ENCODE results near the gene MANEAL. TPM values are rescaled to one million over a fixed set of nuclear protein-coding genes. Genes with fewer than 3 reads are reported as not detected.

Gene MANEAL
- total and polyA plus RNA-seq, 2 of the 13 experiments (the other 11 are each of a cell fraction or from before 2014, with no cell fraction given): 20.8 to 26.4 TPM

DNA sequence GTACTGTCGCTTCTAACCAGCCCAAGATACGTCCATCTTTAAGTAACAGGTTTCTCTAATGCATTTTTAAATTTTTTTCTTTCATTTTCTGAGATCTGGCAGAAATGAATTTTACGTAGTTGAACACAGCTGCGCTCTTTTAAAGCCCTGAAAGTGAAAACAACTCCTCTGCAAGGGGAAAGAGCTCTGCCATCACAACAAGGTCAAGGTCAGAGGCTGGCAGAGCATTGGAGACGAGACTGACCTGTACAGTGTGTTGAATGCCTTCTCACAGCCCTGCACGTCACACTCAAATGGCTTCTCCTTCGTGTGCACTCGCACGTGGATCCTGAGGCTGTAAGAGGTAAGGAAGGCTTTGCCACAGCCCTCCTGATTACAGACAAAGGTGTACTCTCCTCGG lies 46.0 kb downstream of the MANEAL start:
- no peak overlapping the region for H3K27ac ChIP-seq (ENCODE audit: extremely low read length, insufficient read depth, low read length)
- DNase-seq (ENCODE audit: low spot score) (no peak), ATAC-seq (no peak), FAIRE-seq (no peak)
- no peak overlapping the region for H3K4me3 ChIP-seq (replicated peaks in 1 of 3; ENCODE audit: insufficient read depth in 1 of 3, low read depth in 2 of 3, low read length in 3 of 3)
- no peaks in the 10 kb centered on the region for H3K79me2 ChIP-seq (ENCODE audit: insufficient read depth, low read length)
- no peaks in the 10 kb centered on the region for H4K20me1 ChIP-seq (ENCODE audit: insufficient read depth, low read length)
- CTCF ChIA-PET (ENCODE audit: low intra/inter-chr PET ratio, low total read pairs): no interaction called here
- no peaks in the 10 kb centered on the region for H3K4me1 ChIP-seq (ENCODE audit: insufficient read depth, low read length)
- 90% methylated on average over 10 of the region's 10 CpGs for WGBS (ENCODE audit: low lambda C conversion rate)
- in situ Hi-C loops (cut with HindIII; ENCODE audit: extremely low pct_ligation_motif_present, low pct_unique_long_range_greater_than_20kb): no loop called here
- no peaks in the 10 kb centered on the region for H3K27me3 ChIP-seq (ENCODE audit: control insufficient read depth in 1 of 2, insufficient read depth in 2 of 2, low read length in 2 of 2)
- H3K36me3 ChIP-seq (replicated peaks in 1 of 2; ENCODE audit: control insufficient read depth in 1 of 2, insufficient read depth in 2 of 2, low read length in 2 of 2): peaks cover 14 to 51% of the 10 kb centered on the region in 2 experiments
- no peaks in the 10 kb centered on the region for H3K9me3 ChIP-seq (ENCODE audit: low read length)
- POLR2A ChIA-PET: no interaction called here
- TF ChIP-seq ZNF337 (CRISPR knock-in tag; IDR thresholded peaks at IDR 0.05; ENCODE audit: borderline replicate concordance, low read depth): no peak
- TF ChIP-seq FOXA1 (IDR thresholded peaks at IDR 0.05): no peak
- TF ChIP-seq FOXA1 (CRISPR knock-in tag; IDR thresholded peaks at IDR 0.05): no peak
- no peak for TF ChIP-seq MED13 (CRISPR knock-in tag; IDR thresholded peaks at IDR 0.05)
- TF ChIP-seq REXO4 (CRISPR knock-in tag; IDR thresholded peaks at IDR 0.05; ENCODE audit: borderline replicate concordance): no peak
- TF ChIP-seq, protein P1, sequence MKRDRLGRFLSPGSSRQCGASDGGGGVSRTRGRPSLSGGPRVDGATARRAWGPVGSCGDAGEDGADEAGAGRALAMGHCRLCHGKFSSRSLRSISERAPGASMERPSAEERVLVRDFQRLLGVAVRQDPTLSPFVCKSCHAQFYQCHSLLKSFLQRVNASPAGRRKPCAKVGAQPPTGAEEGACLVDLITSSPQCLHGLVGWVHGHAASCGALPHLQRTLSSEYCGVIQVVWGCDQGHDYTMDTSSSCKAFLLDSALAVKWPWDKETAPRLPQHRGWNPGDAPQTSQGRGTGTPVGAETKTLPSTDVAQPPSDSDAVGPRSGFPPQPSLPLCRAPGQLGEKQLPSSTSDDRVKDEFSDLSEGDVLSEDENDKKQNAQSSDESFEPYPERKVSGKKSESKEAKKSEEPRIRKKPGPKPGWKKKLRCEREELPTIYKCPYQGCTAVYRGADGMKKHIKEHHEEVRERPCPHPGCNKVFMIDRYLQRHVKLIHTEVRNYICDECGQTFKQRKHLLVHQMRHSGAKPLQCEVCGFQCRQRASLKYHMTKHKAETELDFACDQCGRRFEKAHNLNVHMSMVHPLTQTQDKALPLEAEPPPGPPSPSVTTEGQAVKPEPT (CRISPR knock-in tag; IDR thresholded peaks at IDR 0.05; ENCODE audit: low read depth): no peak
- TF ChIP-seq TBP (CRISPR knock-in tag; IDR thresholded peaks at IDR 0.05): no peak
- no peak for TF ChIP-seq XBP1 (CRISPR knock-in tag; IDR thresholded peaks at IDR 0.05)
- no peak for TF ChIP-seq ZSCAN5A (CRISPR knock-in tag; IDR thresholded peaks at IDR 0.05; ENCODE audit: borderline replicate concordance)
- no peak for TF ChIP-seq ZNF781 (CRISPR knock-in tag; IDR thresholded peaks at IDR 0.05; ENCODE audit: borderline replicate concordance, not compliant biosample characterization)
- TF ChIP-seq, protein P2, sequence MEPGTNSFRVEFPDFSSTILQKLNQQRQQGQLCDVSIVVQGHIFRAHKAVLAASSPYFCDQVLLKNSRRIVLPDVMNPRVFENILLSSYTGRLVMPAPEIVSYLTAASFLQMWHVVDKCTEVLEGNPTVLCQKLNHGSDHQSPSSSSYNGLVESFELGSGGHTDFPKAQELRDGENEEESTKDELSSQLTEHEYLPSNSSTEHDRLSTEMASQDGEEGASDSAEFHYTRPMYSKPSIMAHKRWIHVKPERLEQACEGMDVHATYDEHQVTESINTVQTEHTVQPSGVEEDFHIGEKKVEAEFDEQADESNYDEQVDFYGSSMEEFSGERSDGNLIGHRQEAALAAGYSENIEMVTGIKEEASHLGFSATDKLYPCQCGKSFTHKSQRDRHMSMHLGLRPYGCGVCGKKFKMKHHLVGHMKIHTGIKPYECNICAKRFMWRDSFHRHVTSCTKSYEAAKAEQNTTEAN (CRISPR knock-in tag; conservative IDR thresholded peaks at IDR 0.05): no peak
- no peak for TF ChIP-seq PHF8 (CRISPR knock-in tag; IDR thresholded peaks at IDR 0.05)
- TF ChIP-seq SP5 (CRISPR knock-in tag; IDR thresholded peaks at IDR 0.05; ENCODE audit: borderline replicate concordance, low read depth): no peak
- no peak for TF ChIP-seq ZNF333 (CRISPR knock-in tag; IDR thresholded peaks at IDR 0.05; ENCODE audit: borderline replicate concordance)
- no peak for TF ChIP-seq ZBTB38 (CRISPR knock-in tag; IDR thresholded peaks at IDR 0.05)
- no TSS peak for BruUV-seq (replicated peaks)
- H3K9ac ChIP-seq (ENCODE audit: insufficient read depth, low read depth, low read length): no peak overlapping the region
- H2AFZ ChIP-seq (ENCODE audit: low read length): no peak overlapping the region
- intact Hi-C loops (cut with micrococcal nuclease; ENCODE audit: unreplicated experiment): no loop called here
- H3K4me2 ChIP-seq (ENCODE audit: low read depth, low read length): no peak overlapping the region

Measured in HepG2 (cell line).